HCT116 (cell line): ENCODE measurements around the gene NEURL4. TPM values are rescaled to one million over a fixed set of nuclear protein-coding genes. Genes with fewer than 3 reads are reported as not detected.

ENCODE experiments used
- ATAC-seq: fragments of 200-7000 bp; cut with Tn5 transposase; 2 replicates; pipeline ENCODE4 v1.9.1; 2020; ENCODE audit warnings: mild to moderate bottlenecking, moderate library complexity
- Bru-seq: library from RNA; stranded (reverse); fragments of 400-500 nt; gene quantifications from one replicate; lab custom pipeline; 2021; lab: Mats Ljungman, UMichigan
- BruChase-seq, 2 experiments: library from RNA; stranded (reverse); fragments of 400-500 nt; gene quantifications; one replicate each; lab custom pipeline; 2021; lab: Mats Ljungman, UMichigan
- BruUV-seq: library from RNA; stranded (reverse); fragments of 400-500 nt; replicated peaks from 2 replicates; lab custom pipeline; 2021; lab: Mats Ljungman, UMichigan
- CTCF ChIA-PET: fragments of 300-600 bp; sonication (Branson Sonifier 250); formaldehyde crosslinking; loops from one replicate; lab custom pipeline; 2021; ENCODE audit warnings: antibody characterized with exemption; lab: Charles Lee
- POLR2A ChIA-PET: fragments of 300-600, 350-600 bp; sonication (Branson Sonifier 250); formaldehyde crosslinking; loops from one replicate; lab custom pipeline; 2021; ENCODE audit warnings: antibody characterized with exemption; lab: Charles Lee
- RAD21 ChIA-PET, 2 experiments: fragments of 300-600 bp; sonication (Branson Sonifier 250); formaldehyde crosslinking; loops; one replicate each; lab custom pipeline; 2023; ENCODE audit warnings: low total read pairs in 2 of 2; ENCODE audit not compliant: uncharacterized antibody in 2 of 2, unreplicated experiment in 2 of 2, low non-redundant PET in 1 of 2; lab: Charles Lee
- DNase-seq: peaks from one replicate; pipeline ENCODE4 v3.0.0-alpha.2; 2010; ENCODE audit warnings: low read depth, low spot score
- H2AFZ ChIP-seq: fragments of 200-600 bp; shearing (Covaris generic), sonication (generic); 2 replicates; pipeline ENCODE4 v1.6.1; 2017; ENCODE audit warnings: low read depth, mixed run types, mixed read lengths, antibody characterized with exemption, low read length; ENCODE audit not compliant: poor library complexity, severe bottlenecking
- H3K27ac ChIP-seq: 2 replicates; pipeline ENCODE4 v1.5.1; 2012; ENCODE audit warnings: low read depth, low read length
- H3K27me3 ChIP-seq: fragments of 200-600 bp; sonication (generic); 2 replicates; pipeline ENCODE4 v1.6.1; 2016; ENCODE audit warnings: mixed run types, low read length, mixed read lengths; ENCODE audit not compliant: insufficient read depth
- H3K36me3 ChIP-seq, 2 experiments: fragments of 200-500 bp in 1 of 2; fragments of 200-600 bp in 1 of 2; sonication (Bioruptor generic) in 1 of 2; sonication (generic) in 1 of 2; 2 replicates each; pipeline versions ENCODE4 v1.5.1 to v1.6.1; 2014 to 2016; ENCODE audit warnings: low read length in 2 of 2, inconsistent platforms in 1 of 2, mixed read lengths in 1 of 2, mixed run types in 1 of 2; ENCODE audit not compliant: insufficient read depth in 2 of 2, control insufficient read depth in 1 of 2
- H3K4me1 ChIP-seq, 2 experiments: fragments of 200-600 bp in 1 of 2; sonication (generic) in 1 of 2; 2 replicates each; pipeline versions ENCODE4 v1.5.1 to v1.6.1; 2012 to 2017; ENCODE audit warnings: low read length in 2 of 2, inconsistent platforms in 1 of 2, mild to moderate bottlenecking in 1 of 2, mixed read lengths in 1 of 2, mixed run types in 1 of 2, moderate library complexity in 1 of 2; ENCODE audit not compliant: insufficient read depth in 2 of 2, control insufficient read depth in 1 of 2
- H3K4me2 ChIP-seq: fragments of 200-600 bp; sonication (generic); 2 replicates; pipeline ENCODE4 v1.6.1; 2017; ENCODE audit warnings: mixed run types, low read length, mixed read lengths
- H3K4me3 ChIP-seq, 2 experiments: fragments of 200-600 bp in 1 of 2; sonication (generic) in 1 of 2; replicated peaks in 1 of 2; 2 replicates each; pipeline ENCODE4 v1.5.1; 2011 to 2016; ENCODE audit warnings: low read length in 2 of 2, control low read depth in 1 of 2, low read depth in 1 of 2, mild to moderate bottlenecking in 1 of 2, mixed read lengths in 1 of 2, mixed run types in 1 of 2
- H3K79me2 ChIP-seq: fragments of 200-600 bp; sonication (generic); 2 replicates; pipeline ENCODE4 v1.6.1; 2017; ENCODE audit warnings: mild to moderate bottlenecking, mixed run types, low read length, moderate library complexity, mixed read lengths; ENCODE audit not compliant: insufficient read depth
- H3K9ac ChIP-seq: fragments of 200-600 bp; sonication (generic); 2 replicates; pipeline ENCODE4 v1.6.1; 2016; ENCODE audit warnings: low read length, mixed read lengths
- H3K9me2 ChIP-seq: fragments of 200-600 bp; sonication (generic), shearing (Covaris generic); 2 replicates; pipeline ENCODE4 v1.6.1; 2017; ENCODE audit warnings: mixed run types, mild to moderate bottlenecking, moderate library complexity; ENCODE audit not compliant: insufficient read depth
- H3K9me3 ChIP-seq, 2 experiments: fragments of 200-500 bp in 1 of 2; fragments of 200-600 bp in 1 of 2; sonication (Bioruptor generic) in 1 of 2; sonication (generic) in 1 of 2; 2 replicates each; pipeline ENCODE4 v1.6.1; 2014 to 2017; ENCODE audit warnings: low read length in 2 of 2, mixed read lengths in 2 of 2, inconsistent platforms in 1 of 2, low read depth in 1 of 2, mild to moderate bottlenecking in 1 of 2, mixed run types in 1 of 2, moderate library complexity in 1 of 2; ENCODE audit not compliant: control insufficient read depth in 1 of 2, insufficient read depth in 1 of 2
- H4K20me1 ChIP-seq: fragments of 200-600 bp; sonication (generic), shearing (Covaris generic); 2 replicates; pipeline ENCODE4 v1.6.1; 2017; ENCODE audit warnings: mixed run types, mild to moderate bottlenecking, moderate library complexity; ENCODE audit not compliant: insufficient read depth
- CEBPB ChIP-seq: IDR thresholded peaks from 2 replicates; pipeline ENCODE4 v1.6.1; 2012; ENCODE audit warnings: low read depth
- EZH2phosphoT487 ChIP-seq: fragments of 200-600 bp; IDR thresholded peaks from 2 replicates; pipeline ENCODE4 v1.6.1; 2018; ENCODE audit warnings: antibody characterized with exemption, borderline replicate concordance
- JUND ChIP-seq: IDR thresholded peaks from 2 replicates; pipeline ENCODE4 v1.6.1; 2012
- POLR2AphosphoS5 ChIP-seq: IDR thresholded peaks from 2 replicates; pipeline ENCODE4 v1.6.1; 2011; ENCODE audit warnings: mild to moderate bottlenecking, low read depth, low read length, moderate library complexity
- SP1 ChIP-seq: IDR thresholded peaks from 2 replicates; pipeline ENCODE4 v1.6.1; 2012; ENCODE audit warnings: low read depth
- SRF ChIP-seq: IDR thresholded peaks from 2 replicates; pipeline ENCODE4 v1.6.1; 2012; ENCODE audit warnings: low read depth
- YY1 ChIP-seq: IDR thresholded peaks from 2 replicates; pipeline ENCODE4 v1.6.1; 2011; ENCODE audit warnings: low read length, low read depth, moderate library complexity, mild to moderate bottlenecking; ENCODE audit not compliant: insufficient replicate concordance; ENCODE audit errors: extremely low read depth
- ZFX ChIP-seq: fragments of 450-650 bp; IDR thresholded peaks from 2 replicates; pipeline ENCODE4 v1.6.1; 2017
- ZNF274 ChIP-seq: fragments of 200-500 bp; sonication (Bioruptor generic); IDR thresholded peaks from 2 replicates; pipeline ENCODE4 v1.6.1; 2014; ENCODE audit warnings: mild to moderate bottlenecking, low read depth, low read length, inconsistent platforms
- intact Hi-C: fragments of 100-400 bp; cut with micrococcal nuclease; formaldehyde crosslinking; loops from 2 replicates; pipeline ENCODE4 v1.10.0; 2022
- long read RNA-seq: library from polyadenylated mRNA; unstranded; transcript quantifications from one replicate; pipeline ENCODE4 v2.0.0, GENCODE V29; 2021; ENCODE audit not compliant: unreplicated experiment
- polyA plus RNA-seq: library from polyadenylated mRNA; unstranded; fragments of >200 nt; gene quantifications from 2 replicates; pipeline ENCODE4 v1.2.1, GENCODE V29; 2012; ENCODE audit warnings: missing spikeins
- total RNA-seq: library from RNA; stranded (reverse); gene quantifications from one replicate; pipeline ENCODE4 v1.2.1, GENCODE V29; 2021; ENCODE audit not compliant: unreplicated experiment
- TF ChIP-seq, protein P1 (sequence below), 3 experiments: fragments of 200-600 bp in 1 of 3; sonication (generic) in 1 of 3; IDR thresholded peaks in 2 of 3; conservative IDR thresholded peaks in 1 of 3; 2 replicates each; pipeline ENCODE4 v1.5.1; 2012 to 2017; ENCODE audit warnings: low read depth in 2 of 3, low read length in 2 of 3, antibody characterized with exemption in 1 of 3, borderline replicate concordance in 1 of 3, control low read depth in 1 of 3, mild to moderate bottlenecking in 1 of 3, mixed read lengths in 1 of 3, mixed run types in 1 of 3, moderate library complexity in 1 of 3; ENCODE audit not compliant: insufficient read depth in 1 of 3
- TF ChIP-seq, protein P2 (sequence below): IDR thresholded peaks from 2 replicates; pipeline ENCODE4 v1.6.1; 2012
- TF ChIP-seq, protein P3 (sequence below): IDR thresholded peaks from 2 replicates; pipeline ENCODE4 v1.6.1; 2011; ENCODE audit warnings: mild to moderate bottlenecking, low read length, moderate library complexity; ENCODE audit not compliant: insufficient replicate concordance; ENCODE audit errors: extremely low read depth
- TF ChIP-seq, protein P4 (sequence below): IDR thresholded peaks from 2 replicates; pipeline ENCODE4 v1.6.1; 2012

Gene NEURL4
- total RNA-seq (56.9 TPM), Bru-seq, nascent RNA (percentile 63 among the genes with signal in this experiment), BruChase-seq, experiment 1, labeled RNA remaining after a 6-hour chase (percentile 90 among the genes with signal in this experiment), BruChase-seq, experiment 2, labeled RNA remaining after a 2-hour chase (percentile 83 among the genes with signal in this experiment)
- polyA plus RNA-seq, result 33.9 and 34.0 TPM in 2 replicates
- long read RNA-seq, full-length matches to known transcripts, result 3 of 40 reads
- long read RNA-seq, partial matches to known transcripts, result 21 of 40 reads
- long read RNA-seq, other reads (novel, unspliced or antisense), result 16 of 40 reads

DNA sequence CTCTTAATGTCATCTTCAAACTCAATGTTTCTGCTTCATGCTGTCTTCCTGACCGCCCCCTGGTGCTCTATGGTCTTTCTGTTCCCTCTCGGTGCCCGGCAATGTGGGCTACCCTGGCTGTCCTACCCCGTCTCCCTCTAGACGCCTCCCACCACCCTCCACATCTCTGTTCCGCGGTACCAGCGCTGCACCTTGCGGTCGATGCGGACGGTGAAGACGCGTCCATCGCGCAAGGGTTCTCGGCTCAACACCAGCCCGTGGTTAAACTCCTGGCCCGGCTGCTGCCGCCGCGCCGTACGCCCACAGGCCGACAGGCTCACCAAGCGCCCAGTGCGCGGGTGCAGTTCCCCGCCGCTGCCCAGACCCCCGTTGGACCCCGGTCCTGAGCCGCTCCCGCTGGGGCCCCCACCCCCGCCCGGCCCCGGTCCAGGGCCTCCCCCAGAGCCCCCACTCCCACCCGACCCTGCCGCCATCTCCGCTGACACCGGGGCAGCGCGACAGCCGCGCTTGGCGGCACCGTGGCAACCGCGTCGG is at the start of gene NEURL4:
Gene NEURL4 (minus strand): TSS at position 496 of the 534 bp plus-strand sequence. CDS start 23 bp downstream, at position 473.
- Histone ChIP-seq H2AFZ (no peak within 1 kb of the TSS), H3K27me3 (no peaks in the 10 kb centered on the region), H3K9me2 (no peaks in the 10 kb centered on the region), H3K9ac (peak within 1 kb of the TSS; percentile 93), H3K36me3 (peaks cover under 1 to 13% of the 10 kb centered on the region in 2 experiments; a peak in 3 of 4 replicates), H3K79me2 (peaks cover 20% of the 10 kb centered on the region; the same call in 1 of the 2 replicates), H3K9me3 (no peaks in the 10 kb centered on the region), H3K4me3 (peak within 1 kb of the TSS; percentile 98 to 99), H3K4me1 (peaks cover 3 to 29% of the 10 kb centered on the region in 2 experiments; a peak in 3 of 4 replicates), H3K27ac (peak within 1 kb of the TSS; percentile 81), H4K20me1 (no peaks in the 10 kb centered on the region), H3K4me2 (peak within 1 kb of the TSS; percentile 77)
- TF ChIP-seq POLR2AphosphoS5, result no peak
- TF ChIP-seq, protein P1, sequence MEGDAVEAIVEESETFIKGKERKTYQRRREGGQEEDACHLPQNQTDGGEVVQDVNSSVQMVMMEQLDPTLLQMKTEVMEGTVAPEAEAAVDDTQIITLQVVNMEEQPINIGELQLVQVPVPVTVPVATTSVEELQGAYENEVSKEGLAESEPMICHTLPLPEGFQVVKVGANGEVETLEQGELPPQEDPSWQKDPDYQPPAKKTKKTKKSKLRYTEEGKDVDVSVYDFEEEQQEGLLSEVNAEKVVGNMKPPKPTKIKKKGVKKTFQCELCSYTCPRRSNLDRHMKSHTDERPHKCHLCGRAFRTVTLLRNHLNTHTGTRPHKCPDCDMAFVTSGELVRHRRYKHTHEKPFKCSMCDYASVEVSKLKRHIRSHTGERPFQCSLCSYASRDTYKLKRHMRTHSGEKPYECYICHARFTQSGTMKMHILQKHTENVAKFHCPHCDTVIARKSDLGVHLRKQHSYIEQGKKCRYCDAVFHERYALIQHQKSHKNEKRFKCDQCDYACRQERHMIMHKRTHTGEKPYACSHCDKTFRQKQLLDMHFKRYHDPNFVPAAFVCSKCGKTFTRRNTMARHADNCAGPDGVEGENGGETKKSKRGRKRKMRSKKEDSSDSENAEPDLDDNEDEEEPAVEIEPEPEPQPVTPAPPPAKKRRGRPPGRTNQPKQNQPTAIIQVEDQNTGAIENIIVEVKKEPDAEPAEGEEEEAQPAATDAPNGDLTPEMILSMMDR (IDR thresholded peaks at IDR 0.05 in 2 of 3, conservative IDR thresholded peaks at IDR 0.05 in 1 of 3; ENCODE audit: borderline replicate concordance in 1 of 3, insufficient read depth in 1 of 3, low read depth in 2 of 3, low read length in 2 of 3), result no peak
- TF ChIP-seq, protein P2, sequence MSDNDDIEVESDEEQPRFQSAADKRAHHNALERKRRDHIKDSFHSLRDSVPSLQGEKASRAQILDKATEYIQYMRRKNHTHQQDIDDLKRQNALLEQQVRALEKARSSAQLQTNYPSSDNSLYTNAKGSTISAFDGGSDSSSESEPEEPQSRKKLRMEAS, result no peak
- TF ChIP-seq EZH2phosphoT487, result no peak
- no peak for TF ChIP-seq SP1
- TF ChIP-seq, protein P3, sequence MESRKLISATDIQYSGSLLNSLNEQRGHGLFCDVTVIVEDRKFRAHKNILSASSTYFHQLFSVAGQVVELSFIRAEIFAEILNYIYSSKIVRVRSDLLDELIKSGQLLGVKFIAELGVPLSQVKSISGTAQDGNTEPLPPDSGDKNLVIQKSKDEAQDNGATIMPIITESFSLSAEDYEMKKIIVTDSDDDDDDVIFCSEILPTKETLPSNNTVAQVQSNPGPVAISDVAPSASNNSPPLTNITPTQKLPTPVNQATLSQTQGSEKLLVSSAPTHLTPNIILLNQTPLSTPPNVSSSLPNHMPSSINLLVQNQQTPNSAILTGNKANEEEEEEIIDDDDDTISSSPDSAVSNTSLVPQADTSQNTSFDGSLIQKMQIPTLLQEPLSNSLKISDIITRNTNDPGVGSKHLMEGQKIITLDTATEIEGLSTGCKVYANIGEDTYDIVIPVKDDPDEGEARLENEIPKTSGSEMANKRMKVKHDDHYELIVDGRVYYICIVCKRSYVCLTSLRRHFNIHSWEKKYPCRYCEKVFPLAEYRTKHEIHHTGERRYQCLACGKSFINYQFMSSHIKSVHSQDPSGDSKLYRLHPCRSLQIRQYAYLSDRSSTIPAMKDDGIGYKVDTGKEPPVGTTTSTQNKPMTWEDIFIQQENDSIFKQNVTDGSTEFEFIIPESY, result no peak
- TF ChIP-seq ZFX, result peak; percentile 64; the same call in 1 of the 2 replicates
- peak; percentile 80 for TF ChIP-seq YY1
- TF ChIP-seq, protein P4, sequence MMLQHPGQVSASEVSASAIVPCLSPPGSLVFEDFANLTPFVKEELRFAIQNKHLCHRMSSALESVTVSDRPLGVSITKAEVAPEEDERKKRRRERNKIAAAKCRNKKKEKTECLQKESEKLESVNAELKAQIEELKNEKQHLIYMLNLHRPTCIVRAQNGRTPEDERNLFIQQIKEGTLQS, result no peak
- TF ChIP-seq JUND, result no peak
- no peak for TF ChIP-seq CEBPB
- TF ChIP-seq SRF, result no peak
- TF ChIP-seq ZNF274, result no peak
- RAD21 ChIA-PET, result interaction anchor here (0.6 to 0.8 kb wide), 2 partner anchors 23 to 75 kb away, joined by 3 read pairs; partner anchors contain the start of gene TMEM256 (in 1 of the 2)
- POLR2A ChIA-PET, result interaction anchor here (0.9 to 2.0 kb wide), 9 partner anchors 14 to 255 kb away, joined by 3 to 11 read pairs (median 8); partner anchors contain the start of genes GABARAP, MPDU1, SLC2A4 and TMEM256
- ATAC-seq, result peak; percentile 29
- intact Hi-C loops, result no loop called here
- CTCF ChIA-PET, result interaction anchor here (0.6 to 2.2 kb wide), 13 partner anchors 13 to 713 kb away, joined by 3 to 12 read pairs (median 6); partner anchors contain the start of genes ACADVL, DLG4, GPS2 and SENP3
- BruUV-seq, result no TSS peak
- DNase-seq, result no peak
